AG08396 (cell line): ENCODE data around the gene RAX2.

ENCODE experiments used
- DNase-seq: peaks from one replicate; pipeline ENCODE4 v3.0.0; 2012; ENCODE audit warnings: low spot score, mixed read lengths

The RAX2 gene

GRCh38 chr19:3801412-3802096 lies 29.5 kb upstream of the RAX2 start:
- DNase-seq = no peak

- no peak for DNase-seq
Measured at GRCh38 chr19:3800996-3801395, 29.0 kb upstream of the RAX2 start.

- DNase-seq = no peak
Measured at GRCh38 chr19:3798137-3798536, 26.1 kb upstream of the RAX2 start.

- DNase-seq = no peak
Measured at GRCh38 chr19:3796358-3796757, 24.3 kb upstream of the RAX2 start.

GRCh38 chr19:3793799-3794198 lies 21.8 kb upstream of the RAX2 start:
- DNase-seq = no peak

- DNase-seq = no peak
Measured at GRCh38 chr19:3792114-3792513, 20.1 kb upstream of the RAX2 start.

GRCh38 chr19:3790941-3791340 lies 18.9 kb upstream of the RAX2 start:
- DNase-seq = no peak

GRCh38 chr19:3790209-3790734 lies 18.2 kb upstream of the RAX2 start:
- DNase-seq = no peak

- DNase-seq = no peak
Measured at GRCh38 chr19:3788996-3789778, 17.2 kb upstream of the RAX2 start.

GRCh38 chr19:3785938-3786824 lies 14.2 kb upstream of the RAX2 start, which contains the start of gene MATK:
MATK (minus strand) TSS chr19:3786381; CDS start chr19:3785135, 1,246 bp downstream.
- DNase-seq = no peak

GRCh38 chr19:3785451-3785937 lies 13.5 kb upstream of the RAX2 start:
- DNase-seq = no peak

- no peak for DNase-seq
Measured at GRCh38 chr19:3784607-3785450, 12.8 kb upstream of the RAX2 start.

GRCh38 chr19:3783660-3784584 lies 11.9 kb upstream of the RAX2 start:
- DNase-seq = no peak

- DNase-seq = no peak
Measured at GRCh38 chr19:3782903-3783302, 10.9 kb upstream of the RAX2 start.

GRCh38 chr19:3782330-3782729 lies 10.3 kb upstream of the RAX2 start:
- DNase-seq = no peak

GRCh38 chr19:3781603-3782002 lies 9.6 kb upstream of the RAX2 start:
- no peak for DNase-seq

GRCh38 chr19:3780786-3781304 lies 8.8 kb upstream of the RAX2 start:
- DNase-seq = no peak

GRCh38 chr19:3778899-3779723 lies 7.1 kb upstream of the RAX2 start:
- no peak for DNase-seq
